GM04504 (cell line): Measurements from ENCODE around the gene GALNT13.

ENCODE experiments used
- DNase-seq: peaks from one replicate; pipeline ENCODE4 v3.0.0-alpha.2; 2012; ENCODE audit warnings: low read depth

The GALNT13 gene

DNA sequence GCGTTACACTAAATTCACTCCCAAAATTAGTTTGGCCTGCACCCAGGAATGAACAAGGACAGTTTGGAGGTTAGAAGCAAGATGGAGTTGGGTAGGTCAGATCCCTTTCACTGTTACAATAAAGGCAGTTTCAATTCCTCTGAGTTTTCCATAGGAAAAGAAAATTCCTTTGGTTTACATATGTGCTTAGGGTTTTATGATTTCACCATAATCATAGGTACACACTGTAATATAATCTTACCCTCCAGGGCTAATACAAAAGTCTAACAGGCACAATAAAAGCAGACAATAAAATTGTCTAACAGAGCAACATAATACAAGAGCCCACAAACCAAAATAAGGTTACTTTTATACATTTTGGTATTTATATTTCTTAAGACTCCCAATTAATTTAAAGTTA is 435.3 kb downstream of the GALNT13 start:
- no peak for DNase-seq

- no peak for DNase-seq
These were observed 452.9 kb downstream of the GALNT13 start for GRCh38 chr2:154324601-154325000.

DNA sequence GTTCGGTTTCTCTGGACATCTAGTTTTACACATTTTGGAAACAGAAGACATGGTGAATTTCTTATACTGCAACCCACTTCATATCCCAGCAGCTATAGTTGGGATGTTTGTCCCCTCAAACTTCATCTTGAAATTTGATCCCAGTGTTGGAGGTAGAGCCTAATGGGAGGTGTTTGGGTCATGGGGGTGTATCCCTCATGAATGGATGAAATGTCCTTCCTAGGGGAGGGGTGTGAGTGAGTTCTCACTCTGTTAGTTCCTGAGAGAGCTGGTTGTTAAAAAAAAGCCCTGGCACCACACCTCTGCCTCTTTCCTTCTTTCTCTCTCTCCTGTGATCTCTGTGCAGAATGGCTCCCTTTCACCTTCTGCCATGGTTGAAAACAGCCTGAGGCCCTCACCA is 457.8 kb downstream of the GALNT13 start:
- DNase-seq, result no peak

DNA sequence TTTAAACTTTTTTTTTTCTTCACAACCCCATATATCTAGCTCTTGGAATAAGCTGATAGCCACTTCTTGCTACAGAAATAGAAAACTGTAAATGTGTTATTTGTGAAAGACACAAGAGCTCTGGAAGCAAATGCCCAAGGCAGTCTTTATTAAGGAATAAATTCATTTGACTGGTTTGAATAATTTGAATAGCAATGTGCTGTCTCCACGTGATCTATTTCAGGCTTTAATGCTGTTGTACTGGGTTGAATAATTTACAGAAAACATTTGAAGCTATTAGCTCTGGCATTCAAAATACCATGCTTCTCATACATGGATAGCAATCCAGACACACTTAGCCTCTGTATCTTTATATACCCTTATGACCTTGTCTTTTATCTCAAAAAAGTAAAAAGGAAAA is 460.1 kb downstream of the GALNT13 start:
- no peak for DNase-seq

GRCh38 chr2:154336201-154336600 is 464.5 kb downstream of the GALNT13 start:
- DNase-seq, result no peak

DNA sequence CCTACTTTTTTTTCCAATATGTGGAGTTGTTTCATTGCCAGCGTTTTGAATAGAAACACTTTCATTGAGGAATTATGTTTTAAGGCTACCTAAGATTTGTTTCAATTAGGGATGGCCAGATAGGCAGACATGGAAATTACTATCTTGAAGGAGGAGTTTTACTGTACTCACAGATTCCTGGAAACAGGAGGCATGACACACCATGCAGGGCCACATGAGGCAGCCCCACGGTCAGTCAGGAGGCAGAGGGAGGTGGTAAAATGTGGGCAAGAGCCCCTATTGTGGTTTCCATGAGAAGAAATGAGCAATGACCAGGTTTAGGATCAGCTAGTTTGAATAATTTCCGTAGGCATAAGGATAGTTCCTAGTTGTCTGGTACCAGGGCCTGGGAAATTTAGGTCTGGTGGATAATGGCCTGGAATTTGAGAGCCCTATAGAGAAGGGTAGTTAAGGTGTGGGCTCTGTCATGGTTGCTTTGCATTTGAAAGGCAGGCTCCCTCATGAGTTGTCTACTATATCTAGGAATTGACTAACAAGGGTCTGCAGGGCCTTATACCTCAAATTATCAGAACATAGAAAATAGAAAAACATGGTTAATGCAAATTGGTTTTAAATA is 466.7 kb downstream of the GALNT13 start:
- no peak for DNase-seq

GRCh38 chr2:154343282-154343681 is 471.6 kb downstream of the GALNT13 start:
- no peak for DNase-seq

DNA sequence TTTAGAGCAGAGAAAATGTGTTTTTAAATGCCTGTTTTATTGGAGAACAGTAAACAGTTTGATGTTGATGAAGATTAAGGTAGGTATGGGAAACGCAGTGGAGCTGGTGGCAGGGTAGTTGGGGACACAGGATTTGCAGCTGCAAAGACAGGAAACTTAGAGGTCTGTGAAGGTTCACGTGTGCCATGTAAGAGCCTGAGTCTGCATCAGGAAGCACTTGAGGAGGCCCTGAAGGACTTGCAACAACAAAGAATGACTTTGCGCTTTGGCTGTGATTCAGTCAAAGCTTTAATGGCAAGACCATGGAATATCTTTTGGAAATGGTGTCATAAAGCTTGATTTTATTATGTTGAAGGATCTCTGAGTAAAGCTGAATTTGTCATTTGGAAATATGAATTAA is 479.2 kb downstream of the GALNT13 start:
- DNase-seq, result no peak

- no peak for DNase-seq
These were observed 489.6 kb downstream of the GALNT13 start for GRCh38 chr2:154361276-154361675.

DNA sequence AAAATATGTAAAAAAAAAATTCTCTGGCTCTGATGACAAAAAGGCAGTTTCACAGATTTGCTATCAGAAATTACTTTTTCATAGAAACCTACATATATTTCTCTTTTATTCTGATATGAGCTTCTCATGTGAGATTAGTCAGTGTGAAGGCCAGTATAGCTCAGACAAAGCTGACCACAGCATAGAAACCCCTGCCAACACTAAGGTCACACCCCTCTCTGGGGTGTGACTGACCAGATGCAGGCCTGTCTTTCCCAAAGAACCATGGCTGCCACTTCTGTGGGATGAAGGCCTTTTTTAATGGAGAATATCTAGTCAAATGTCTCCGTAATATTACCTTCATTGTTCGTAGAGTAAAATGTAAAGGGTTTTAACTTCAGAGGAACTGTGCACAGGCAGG is 496.4 kb downstream of the GALNT13 start:
- no peak for DNase-seq

- no peak for DNase-seq
These were observed 499.2 kb downstream of the GALNT13 start for GRCh38 chr2:154370873-154371272.

DNA sequence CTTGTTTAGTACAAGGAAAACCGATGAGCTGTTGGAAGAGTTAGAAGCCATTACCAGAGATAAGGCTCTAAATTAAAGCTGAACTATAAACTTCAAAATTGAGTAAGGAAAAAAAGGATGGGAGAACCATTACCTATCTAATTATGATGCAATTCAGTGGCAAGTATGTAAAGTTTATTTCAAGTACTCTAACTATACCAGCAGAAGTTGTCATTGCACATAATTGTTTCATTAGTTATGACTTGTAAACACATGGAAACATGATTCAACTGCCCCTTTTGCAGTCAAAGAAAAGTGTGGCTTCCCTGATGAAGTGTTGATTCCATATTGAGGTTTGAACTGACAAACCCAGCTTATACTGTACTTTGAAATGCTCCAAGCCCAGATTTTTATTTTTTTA is 502.7 kb downstream of the GALNT13 start:
- DNase-seq, result no peak

DNA sequence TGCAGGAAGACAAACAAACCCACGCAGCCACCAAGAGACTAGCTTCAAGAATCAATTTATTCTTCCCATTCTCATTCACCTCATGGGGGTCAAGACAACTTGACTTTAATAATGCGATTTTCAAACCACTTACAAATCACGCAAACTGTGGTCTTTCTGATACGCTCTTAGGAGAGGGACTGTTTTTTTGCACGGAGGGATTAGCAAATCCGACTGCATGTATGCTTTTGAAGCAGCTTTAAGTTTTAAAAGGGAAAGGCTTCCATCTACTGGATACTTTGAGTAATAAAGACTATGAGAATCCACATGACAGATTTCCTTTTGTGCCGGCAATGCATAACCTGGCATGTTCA is 503.8 kb downstream of the GALNT13 start:
- peak; percentile 18 for DNase-seq

- no peak for DNase-seq
These were observed 510.4 kb downstream of the GALNT13 start for GRCh38 chr2:154381931-154382794.

GRCh38 chr2:154386186-154386585 is 514.5 kb downstream of the GALNT13 start:
- DNase-seq, result no peak

- DNase-seq, result no peak
These were observed 519.3 kb downstream of the GALNT13 start for GRCh38 chr2:154391051-154391450.

- no peak for DNase-seq
These were observed 520.5 kb downstream of the GALNT13 start for GRCh38 chr2:154392256-154392655.

GRCh38 chr2:154394600-154394999 is 522.9 kb downstream of the GALNT13 start:
- DNase-seq, result no peak

DNA sequence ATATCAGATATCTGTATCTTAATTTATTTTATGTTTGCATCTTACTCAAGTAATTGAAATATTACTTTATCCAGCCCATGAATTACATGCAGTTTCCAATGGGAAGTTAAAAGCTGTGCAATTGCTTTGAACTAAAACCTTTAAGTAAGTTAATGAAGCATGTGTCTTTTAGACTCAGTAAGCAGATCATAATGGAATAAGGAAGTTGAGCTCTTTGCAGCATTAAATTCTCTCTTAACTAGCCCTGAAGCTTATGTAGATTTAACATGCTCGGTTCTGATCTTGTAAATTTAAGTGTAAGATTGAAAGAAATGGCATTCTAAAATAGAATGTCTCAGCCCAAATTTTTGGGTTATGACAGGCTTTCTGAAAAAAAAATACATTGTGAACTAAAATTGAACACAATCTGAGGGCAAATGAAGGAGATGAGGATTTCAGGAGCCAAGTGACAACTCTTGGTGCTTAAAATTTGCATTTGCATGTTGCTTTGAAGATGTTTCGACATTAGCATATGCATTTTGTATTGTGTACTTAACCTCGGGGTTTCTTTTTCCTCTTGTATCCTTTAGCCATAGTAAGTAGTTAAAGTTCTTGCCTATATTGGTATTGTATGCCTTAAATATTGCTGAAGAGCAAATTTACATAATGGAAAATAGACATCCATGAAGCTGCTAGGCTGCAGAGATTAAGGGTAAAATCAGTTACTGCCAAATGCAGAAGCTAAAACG is 529.0 kb downstream of the GALNT13 start:
- DNase-seq, result no peak

- no peak for DNase-seq
These were observed 530.5 kb downstream of the GALNT13 start for GRCh38 chr2:154402213-154402612.

GRCh38 chr2:154403242-154403790 is 531.6 kb downstream of the GALNT13 start:
- DNase-seq, result no peak

DNA sequence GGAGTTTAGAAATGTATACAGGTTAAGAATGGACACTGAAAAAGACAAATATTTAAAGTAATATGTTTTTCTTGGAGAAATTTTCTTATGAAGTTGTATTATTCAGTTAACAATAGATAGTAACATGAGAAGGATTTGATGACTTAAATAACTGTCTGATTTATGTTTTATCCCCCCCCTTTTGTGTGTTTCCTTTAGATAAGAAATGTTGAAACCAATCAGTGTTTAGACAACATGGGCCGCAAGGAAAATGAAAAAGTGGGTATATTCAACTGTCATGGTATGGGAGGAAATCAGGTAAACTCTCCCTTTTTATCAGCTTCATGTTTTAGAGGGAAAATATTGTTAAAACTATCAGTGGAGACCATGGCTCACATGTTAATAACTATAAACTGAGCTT is 537.1 kb downstream of the GALNT13 start:
- no peak for DNase-seq

- DNase-seq, result no peak
These were observed 550.5 kb downstream of the GALNT13 start for GRCh38 chr2:154422251-154422650.
